ENCODE results near the gene SESN1.

DNA sequence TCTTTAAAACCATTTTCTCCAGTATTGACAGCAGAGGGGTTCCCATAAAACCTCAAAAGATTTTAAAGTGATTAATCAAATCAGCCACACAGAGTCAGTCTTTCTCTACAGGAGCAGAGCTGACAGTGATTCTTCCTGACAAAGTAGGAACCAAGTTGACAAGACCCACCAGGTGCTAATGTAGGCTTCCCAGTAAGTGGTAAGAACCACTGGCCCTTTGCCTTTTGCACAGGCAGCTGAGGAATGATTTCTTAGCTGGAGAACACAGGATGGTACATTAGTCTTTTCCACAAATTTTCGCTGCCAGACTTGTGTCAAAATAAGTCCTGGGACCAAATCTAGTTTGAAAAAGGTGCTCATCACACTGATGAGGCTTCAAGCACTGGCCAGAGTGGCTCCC, 150.6 kb downstream of the SESN1 start:
- TF ChIP-seq, protein P1, sequence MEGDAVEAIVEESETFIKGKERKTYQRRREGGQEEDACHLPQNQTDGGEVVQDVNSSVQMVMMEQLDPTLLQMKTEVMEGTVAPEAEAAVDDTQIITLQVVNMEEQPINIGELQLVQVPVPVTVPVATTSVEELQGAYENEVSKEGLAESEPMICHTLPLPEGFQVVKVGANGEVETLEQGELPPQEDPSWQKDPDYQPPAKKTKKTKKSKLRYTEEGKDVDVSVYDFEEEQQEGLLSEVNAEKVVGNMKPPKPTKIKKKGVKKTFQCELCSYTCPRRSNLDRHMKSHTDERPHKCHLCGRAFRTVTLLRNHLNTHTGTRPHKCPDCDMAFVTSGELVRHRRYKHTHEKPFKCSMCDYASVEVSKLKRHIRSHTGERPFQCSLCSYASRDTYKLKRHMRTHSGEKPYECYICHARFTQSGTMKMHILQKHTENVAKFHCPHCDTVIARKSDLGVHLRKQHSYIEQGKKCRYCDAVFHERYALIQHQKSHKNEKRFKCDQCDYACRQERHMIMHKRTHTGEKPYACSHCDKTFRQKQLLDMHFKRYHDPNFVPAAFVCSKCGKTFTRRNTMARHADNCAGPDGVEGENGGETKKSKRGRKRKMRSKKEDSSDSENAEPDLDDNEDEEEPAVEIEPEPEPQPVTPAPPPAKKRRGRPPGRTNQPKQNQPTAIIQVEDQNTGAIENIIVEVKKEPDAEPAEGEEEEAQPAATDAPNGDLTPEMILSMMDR (IDR thresholded peaks at IDR 0.05; ENCODE audit: insufficient read depth, low read depth, low read length) = no peak
- no peak for TF ChIP-seq EZH2 (IDR thresholded peaks at IDR 0.05; ENCODE audit: insufficient read depth, low read length)

All from astrocyte (in vitro differentiated cells and primary cell).